ENCODE measurements around the gene PRKN. TPM values are rescaled to one million over a fixed set of nuclear protein-coding genes. Genes with fewer than 3 reads are reported as not detected.
"Not testable (repeated sequence)": the region's sequence is repeated elsewhere in the genome, so short reads cannot be mapped to it uniquely, and the experiment has no call there.

The PRKN gene
- total and polyA plus RNA-seq, 2 experiments from 2014 or later, result 11.7 to 28.1 TPM

- no peak for TF ChIP-seq CTCF (IDR thresholded peaks at IDR 0.05; ENCODE audit: low read depth, low read length)
- Histone ChIP-seq H3K9me3 (ENCODE audit: low read depth) (no peaks in the 10 kb centered on the region), H3K36me3 (no peaks in the 10 kb centered on the region), H3K27ac (no peak overlapping the region), H3K4me3 (no peak overlapping the region), H3K4me1 (ENCODE audit: low read depth) (no peaks in the 10 kb centered on the region), H3K27me3 (no peaks in the 10 kb centered on the region)
- no peak for DNase-seq (ENCODE audit: low read depth in 1 of 2, low spot score in 1 of 2)
Measured at GRCh38 chr6:161319231-161319630, 1408.3 kb downstream of the PRKN start.

DNA sequence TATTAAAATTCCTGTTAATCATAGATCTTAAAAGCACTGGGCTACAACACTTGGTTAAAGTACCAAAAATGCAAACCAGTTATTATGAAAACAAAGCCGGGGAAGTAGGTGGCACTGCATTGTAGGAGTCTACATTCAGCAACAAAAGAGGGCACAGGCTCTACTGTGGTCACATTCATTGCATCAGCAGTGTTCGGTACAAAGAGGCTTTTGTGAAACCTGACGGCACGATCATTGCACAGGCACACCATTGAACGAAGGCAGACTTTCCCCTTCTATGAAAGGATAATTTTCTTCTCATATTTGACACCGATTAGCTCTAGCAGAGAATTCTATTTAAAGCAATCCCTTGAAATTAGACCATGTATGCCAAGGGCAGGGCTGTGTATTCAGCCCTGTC lies 1409.1 kb downstream of the PRKN start:
- no peaks in the 10 kb centered on the region for H3K4me1 ChIP-seq (ENCODE audit: low read depth)
- H3K4me3 ChIP-seq, result no peak overlapping the region
- no peak overlapping the region for H3K27ac ChIP-seq
- H3K36me3 ChIP-seq, result no peaks in the 10 kb centered on the region
- no peak for TF ChIP-seq CTCF (IDR thresholded peaks at IDR 0.05; ENCODE audit: low read depth, low read length)
- H3K27me3 ChIP-seq, result no peaks in the 10 kb centered on the region
- H3K9me3 ChIP-seq (ENCODE audit: low read depth), result no peaks in the 10 kb centered on the region
- no peak for DNase-seq (ENCODE audit: low read depth in 1 of 2, low spot score in 1 of 2)

DNA sequence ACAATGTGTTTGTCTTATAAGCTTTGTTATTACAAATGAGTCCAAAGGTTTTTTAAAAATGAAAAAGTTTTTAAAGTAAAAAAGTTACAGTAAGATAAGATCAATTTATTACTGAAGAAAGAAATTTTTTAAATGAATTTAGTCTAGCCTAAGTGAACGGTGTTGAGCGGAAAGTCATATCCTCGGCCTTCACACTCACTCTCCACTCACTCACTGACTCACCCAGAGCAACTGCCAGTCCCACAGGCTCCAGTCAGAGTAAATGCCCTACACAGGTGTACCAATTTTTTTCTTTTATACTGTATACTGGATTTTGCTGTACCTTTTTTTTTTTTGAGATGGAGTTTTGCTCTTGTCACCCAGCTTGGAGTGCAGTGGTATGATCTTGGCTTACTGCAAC lies 1411.0 kb downstream of the PRKN start:
- H3K4me1 ChIP-seq (ENCODE audit: low read depth), result no peaks in the 10 kb centered on the region
- no peaks in the 10 kb centered on the region for H3K27me3 ChIP-seq
- no peak for DNase-seq (ENCODE audit: low read depth in 1 of 2, low spot score in 1 of 2)
- TF ChIP-seq CTCF (IDR thresholded peaks at IDR 0.05; ENCODE audit: low read depth, low read length), result no peak
- H3K36me3 ChIP-seq, result no peaks in the 10 kb centered on the region
- no peak overlapping the region for H3K4me3 ChIP-seq
- H3K27ac ChIP-seq, result no peak overlapping the region
- H3K9me3 ChIP-seq (ENCODE audit: low read depth), result no peaks in the 10 kb centered on the region

- not testable (repeated sequence) for H3K9me3 ChIP-seq (ENCODE audit: low read depth); H3K36me3 ChIP-seq; DNase-seq (ENCODE audit: low read depth in 1 of 2, low spot score in 1 of 2); H3K27me3 ChIP-seq; H3K4me1 ChIP-seq (ENCODE audit: low read depth); H3K27ac ChIP-seq; H3K4me3 ChIP-seq
Measured at GRCh38 chr6:161315246-161315917, 1412.2 kb downstream of the PRKN start.

- H3K4me3 ChIP-seq; H3K36me3 ChIP-seq; DNase-seq (ENCODE audit: low read depth in 1 of 2, low spot score in 1 of 2); H3K9me3 ChIP-seq (ENCODE audit: low read depth); H3K27me3 ChIP-seq; H3K4me1 ChIP-seq (ENCODE audit: low read depth); H3K27ac ChIP-seq: not testable (repeated sequence)
Measured at GRCh38 chr6:161314541-161315245, 1412.9 kb downstream of the PRKN start.

GRCh38 chr6:161313940-161314509 lies 1413.5 kb downstream of the PRKN start:
- no peak for TF ChIP-seq CTCF (IDR thresholded peaks at IDR 0.05; ENCODE audit: low read depth, low read length)

DNA sequence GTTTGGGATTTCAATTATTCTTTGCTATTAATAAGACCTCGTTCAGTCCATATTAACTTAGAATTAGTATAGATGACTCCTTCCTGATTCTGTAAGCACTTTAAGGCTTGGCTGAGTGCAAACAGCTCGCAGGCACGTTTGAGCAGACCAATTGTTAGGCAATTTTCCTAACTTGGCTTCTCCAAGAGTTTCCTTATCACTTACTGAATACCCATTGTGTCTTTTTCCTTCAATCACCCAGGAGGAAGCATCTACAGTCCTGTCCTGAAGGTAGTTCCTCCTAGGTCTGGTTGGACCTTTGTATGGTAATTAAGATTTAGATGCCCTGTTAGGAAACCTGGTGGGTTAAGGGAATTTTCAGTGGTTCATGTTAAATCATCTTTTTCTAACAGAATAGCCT lies 1414.1 kb downstream of the PRKN start:
- H3K27ac ChIP-seq; H3K4me1 ChIP-seq (ENCODE audit: low read depth); H3K36me3 ChIP-seq; H3K4me3 ChIP-seq; H3K27me3 ChIP-seq; H3K9me3 ChIP-seq (ENCODE audit: low read depth); DNase-seq (ENCODE audit: low read depth in 1 of 2, low spot score in 1 of 2): not testable (repeated sequence)

More at GRCh38 chr6:161313940-161314509, 1413.5 kb downstream of the PRKN start:
- no peaks in the 10 kb centered on the region for H3K27me3 ChIP-seq
- H3K4me1 ChIP-seq (ENCODE audit: low read depth), result no peaks in the 10 kb centered on the region
- no peak overlapping the region for H3K4me3 ChIP-seq
- no peak overlapping the region for H3K27ac ChIP-seq
- no peak for DNase-seq (ENCODE audit: low read depth in 1 of 2, low spot score in 1 of 2)
- H3K9me3 ChIP-seq (ENCODE audit: low read depth), result no peaks in the 10 kb centered on the region
- no peaks in the 10 kb centered on the region for H3K36me3 ChIP-seq

GRCh38 chr6:161309774-161310173 lies 1417.8 kb downstream of the PRKN start:
- H3K27me3 ChIP-seq; H3K4me3 ChIP-seq; H3K36me3 ChIP-seq; H3K4me1 ChIP-seq (ENCODE audit: low read depth); H3K27ac ChIP-seq; DNase-seq (ENCODE audit: low read depth in 1 of 2, low spot score in 1 of 2); H3K9me3 ChIP-seq (ENCODE audit: low read depth): not testable (repeated sequence)
